Neuronal stem cell (in vitro differentiated cells): ENCODE measurements around the gene MAGEA4. TPM values are rescaled to one million over a fixed set of nuclear protein-coding genes. Genes with fewer than 3 reads are reported as not detected.

ENCODE experiments used
- DNase-seq: peaks from one replicate; pipeline ENCODE4 v3.0.0-alpha.2; 2013; ENCODE audit warnings: low spot score
- H2AFZ ChIP-seq: one replicate; pipeline ENCODE4 v1.6.1; 2013; ENCODE audit warnings: mild to moderate bottlenecking, low read length, inconsistent platforms
- H2AK5ac ChIP-seq: 2 replicates; pipeline ENCODE4 v1.6.1; 2013; ENCODE audit warnings: low read depth, mild to moderate bottlenecking, inconsistent platforms, low read length, moderate library complexity, mixed read lengths
- H2BK120ac ChIP-seq: 2 replicates; pipeline ENCODE4 v1.6.1; 2013; ENCODE audit warnings: low read depth, mild to moderate bottlenecking, inconsistent platforms, low read length, moderate library complexity, mixed read lengths
- H2BK12ac ChIP-seq: one replicate; pipeline ENCODE4 v1.6.1; 2013; ENCODE audit warnings: low read length, inconsistent platforms
- H2BK15ac ChIP-seq: 2 replicates; pipeline ENCODE4 v1.6.1; 2013; ENCODE audit warnings: mild to moderate bottlenecking, low read length, inconsistent platforms, mixed read lengths
- H2BK5ac ChIP-seq: one replicate; pipeline ENCODE4 v1.6.1; 2013; ENCODE audit warnings: inconsistent platforms, mild to moderate bottlenecking, low read length, moderate library complexity
- H3K14ac ChIP-seq: one replicate; pipeline ENCODE4 v1.6.1; 2013; ENCODE audit warnings: low read length, inconsistent platforms
- H3K18ac ChIP-seq: 2 replicates; pipeline ENCODE4 v1.6.1; 2013; ENCODE audit warnings: low read length, inconsistent platforms
- H3K23ac ChIP-seq: 2 replicates; pipeline ENCODE4 v1.6.1; 2013; ENCODE audit warnings: low read depth, mild to moderate bottlenecking, mixed read lengths, low read length, inconsistent platforms; ENCODE audit not compliant: poor library complexity
- H3K27ac ChIP-seq: replicated peaks from 3 replicates; pipeline ENCODE4 v1.5.1; 2013; ENCODE audit warnings: low read length, inconsistent platforms
- H3K27me3 ChIP-seq, 3 experiments: 2 replicates each; pipeline ENCODE4 v1.6.1; 2013; ENCODE audit warnings: low read length in 3 of 3, mild to moderate bottlenecking in 2 of 3, inconsistent platforms in 1 of 3, low read depth in 1 of 3, mixed read lengths in 1 of 3, moderate library complexity in 1 of 3; ENCODE audit not compliant: control insufficient read depth in 3 of 3, insufficient read depth in 3 of 3
- H3K36me3 ChIP-seq, 2 donors: replicated peaks in 1 of 2; 2 replicates each; pipeline ENCODE4 v1.6.1; 2013; ENCODE audit warnings: low read length in 2 of 2; ENCODE audit not compliant: control insufficient read depth in 2 of 2, insufficient read depth in 2 of 2
- H3K4ac ChIP-seq: 2 replicates; pipeline ENCODE4 v1.6.1; 2013; ENCODE audit warnings: inconsistent platforms, mild to moderate bottlenecking, low read length, moderate library complexity
- H3K4me1 ChIP-seq, 2 donors: 1 replicate in 1 of 2; 2 replicates in 1 of 2; pipeline ENCODE4 v1.6.1; 2013; ENCODE audit warnings: low read length in 2 of 2, low read depth in 1 of 2; ENCODE audit not compliant: control insufficient read depth in 2 of 2, insufficient read depth in 1 of 2
- H3K4me2 ChIP-seq: one replicate; pipeline ENCODE4 v1.6.1; 2013; ENCODE audit warnings: mild to moderate bottlenecking, low read length, inconsistent platforms; ENCODE audit not compliant: insufficient read depth, poor library complexity, severe bottlenecking
- H3K4me3 ChIP-seq, 2 donors: 2 replicates each; pipeline ENCODE4 v1.5.1; 2013; ENCODE audit warnings: low read length in 2 of 2, mild to moderate bottlenecking in 2 of 2, inconsistent platforms in 1 of 2, moderate library complexity in 1 of 2
- H3K79me1 ChIP-seq: one replicate; pipeline ENCODE4 v1.6.1; 2013; ENCODE audit warnings: low read depth, mild to moderate bottlenecking, inconsistent platforms, low read length, moderate library complexity
- H3K9ac ChIP-seq: one replicate; pipeline ENCODE4 v1.6.1; 2013; ENCODE audit warnings: mild to moderate bottlenecking, low read depth, low read length, inconsistent platforms; ENCODE audit not compliant: poor library complexity
- H3K9me3 ChIP-seq, 2 donors: replicated peaks in 1 of 2; 2 replicates each; pipeline versions ENCODE3 to v1.6.1; 2013; ENCODE audit warnings: low read length in 2 of 2, mild to moderate bottlenecking in 2 of 2, inconsistent platforms in 1 of 2, low read depth in 1 of 2, mixed read lengths in 1 of 2, moderate library complexity in 1 of 2; ENCODE audit not compliant: control insufficient read depth in 2 of 2, insufficient read depth in 1 of 2
- H4K8ac ChIP-seq: one replicate; pipeline ENCODE4 v1.6.1; 2013; ENCODE audit warnings: low read depth, mild to moderate bottlenecking, inconsistent platforms, low read length, moderate library complexity
- H4K91ac ChIP-seq: one replicate; pipeline ENCODE4 v1.6.1; 2013; ENCODE audit warnings: low read length, low read depth, mild to moderate bottlenecking, inconsistent platforms; ENCODE audit not compliant: poor library complexity
- WGBS, 2 donors: extraction: QIAGEN DNeasy Blood & Tissue Kit; methylation state at CpG; one replicate each; pipeline ENCODE4 v1.1.7; 2013; ENCODE audit warnings: missing lambda C conversion rate in 2 of 2, mixed read lengths in 1 of 2; ENCODE audit not compliant: insufficient read length in 2 of 2, insufficient replicate concordance in 1 of 2; ENCODE audit errors: extremely low coverage in 2 of 2; 5-methylcytosine and 5-hydroxymethylcytosine counted together
- polyA plus RNA-seq, 2 experiments: library from polyadenylated mRNA; stranded (reverse); fragments of 200-250 nt; gene quantifications; one replicate each; pipeline ENCODE4 v1.2.3, GENCODE V29; 2013

MAGEA4 gene
- 0.03 TPM for polyA plus RNA-seq (2013, experiment 1 of 2)
- 0.03 TPM for polyA plus RNA-seq (2013, experiment 2 of 2)

DNA sequence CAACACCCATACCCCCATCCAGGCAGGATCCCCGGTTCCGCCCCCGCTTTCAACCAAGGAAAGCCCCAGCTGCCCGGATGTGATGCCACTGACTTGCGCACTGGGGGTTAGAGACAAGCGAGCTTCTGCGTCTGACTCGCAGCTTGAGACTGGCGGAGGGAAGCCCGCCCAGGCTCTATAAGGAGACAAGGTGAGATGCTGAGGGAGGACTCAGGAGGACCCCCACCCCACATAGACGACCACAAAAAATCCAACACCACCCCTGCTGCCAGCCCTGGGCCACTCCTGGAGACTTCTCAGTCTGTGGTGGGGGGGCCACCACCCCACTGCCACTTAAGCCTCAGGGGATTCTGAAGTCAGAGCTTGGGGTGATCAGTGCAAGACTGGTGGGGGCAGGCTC lies at the start of gene MAGEA4:
Gene MAGEA4, plus strand, starts transcription at position 110 of the 400 bp plus-strand sequence. CDS start 10,776 bp downstream, outside the sequence.
- Histone ChIP-seq H3K27me3 (peaks cover 0 to 2% (median 0%) of the 10 kb centered on the region in 3 experiments), H2AFZ (no peak within 1 kb of the TSS), H3K4me2 (no peak within 1 kb of the TSS), H3K4ac (no peak within 1 kb of the TSS), H3K18ac (no peak within 1 kb of the TSS), H2BK5ac (no peak within 1 kb of the TSS), H3K23ac (no peak within 1 kb of the TSS), H4K8ac (no peak within 1 kb of the TSS), H4K91ac (no peak within 1 kb of the TSS), H3K79me1 (no peaks in the 10 kb centered on the region), H3K4me3 (no peak within 1 kb of the TSS), H3K14ac (no peak within 1 kb of the TSS), H2BK120ac (no peak within 1 kb of the TSS), H2BK15ac (no peak within 1 kb of the TSS), H3K36me3 (no peaks in the 10 kb centered on the region), H3K9ac (no peak within 1 kb of the TSS), H3K9me3 (no peaks in the 10 kb centered on the region), H3K4me1 (no peaks in the 10 kb centered on the region), H3K27ac (no peak within 1 kb of the TSS), H2BK12ac (no peak within 1 kb of the TSS), H2AK5ac (no peak within 1 kb of the TSS)
- WGBS, 2 donors: no CpG with 5 or more reads among the region's 11 CpGs
- no peak for DNase-seq

DNA sequence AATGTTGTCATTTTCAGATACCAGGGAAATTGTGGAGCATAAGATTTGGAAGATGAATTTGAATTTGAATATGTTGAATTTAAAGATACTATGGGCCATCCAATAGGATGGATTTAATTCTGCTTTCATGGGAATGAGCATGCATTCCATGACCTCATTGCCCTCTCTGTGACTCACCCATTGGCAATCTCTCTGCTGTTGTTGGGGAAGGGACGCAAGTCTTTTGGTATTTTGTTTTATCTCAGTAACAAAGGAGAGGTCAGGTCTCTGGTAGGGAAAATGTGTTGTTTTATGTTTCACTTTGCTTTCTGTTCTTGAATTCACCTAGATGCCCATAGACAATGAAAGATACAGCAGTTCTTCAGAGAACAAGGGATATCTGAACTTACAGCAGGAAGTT lies 42.1 kb upstream of the MAGEA4 start:
- DNase-seq: no peak
- Histone ChIP-seq H2BK15ac (no peak overlapping the region), H4K91ac (no peak overlapping the region), H3K9me3 (no peaks in the 10 kb centered on the region), H2BK120ac (no peak overlapping the region), H2AK5ac (no peak overlapping the region), H3K27me3 (no peaks in the 10 kb centered on the region), H3K36me3 (no peaks in the 10 kb centered on the region), H3K4me1 (no peaks in the 10 kb centered on the region), H3K27ac (no peak overlapping the region), H2AFZ (no peak overlapping the region), H3K9ac (no peak overlapping the region), H3K23ac (no peak overlapping the region), H2BK5ac (no peak overlapping the region), H4K8ac (no peak overlapping the region), H3K79me1 (no peaks in the 10 kb centered on the region), H3K4me3 (no peak overlapping the region), H3K4ac (no peak overlapping the region), H3K14ac (no peak overlapping the region), H2BK12ac (no peak overlapping the region), H3K4me2 (no peak overlapping the region), H3K18ac (no peak overlapping the region)
- WGBS, 2 donors: no CpG with 5 or more reads among the region's 1 CpG

GRCh38 chrX:151871244-151871643 lies 41.4 kb upstream of the MAGEA4 start:
- Histone ChIP-seq H3K4ac (no peak overlapping the region), H3K18ac (no peak overlapping the region), H2AK5ac (no peak overlapping the region), H2BK15ac (no peak overlapping the region), H3K23ac (no peak overlapping the region), H2AFZ (no peak overlapping the region), H3K27ac (no peak overlapping the region), H3K4me2 (no peak overlapping the region), H3K27me3 (no peaks in the 10 kb centered on the region), H4K91ac (no peak overlapping the region), H3K36me3 (no peaks in the 10 kb centered on the region), H3K4me3 (no peak overlapping the region), H3K79me1 (no peaks in the 10 kb centered on the region), H2BK12ac (no peak overlapping the region), H3K9me3 (no peaks in the 10 kb centered on the region), H2BK120ac (no peak overlapping the region), H3K9ac (no peak overlapping the region), H2BK5ac (no peak overlapping the region), H3K4me1 (no peaks in the 10 kb centered on the region), H4K8ac (no peak overlapping the region), H3K14ac (no peak overlapping the region)
- no CpG with 5 or more reads among the region's 3 CpGs for WGBS, 2 donors
- no peak for DNase-seq

- Histone ChIP-seq H3K4me1 (no peaks in the 10 kb centered on the region), H3K9me3 (no peaks in the 10 kb centered on the region), H3K36me3 (no peaks in the 10 kb centered on the region), H3K23ac (no peak overlapping the region), H2AK5ac (no peak overlapping the region), H3K9ac (no peak overlapping the region), H4K91ac (no peak overlapping the region), H2BK5ac (no peak overlapping the region), H3K27ac (no peak overlapping the region), H3K4ac (no peak overlapping the region), H3K79me1 (no peaks in the 10 kb centered on the region), H2BK15ac (no peak overlapping the region), H3K27me3 (no peaks in the 10 kb centered on the region), H4K8ac (no peak overlapping the region), H2BK12ac (no peak overlapping the region), H3K4me2 (no peak overlapping the region), H3K14ac (no peak overlapping the region), H2AFZ (no peak overlapping the region), H3K4me3 (no peak overlapping the region), H3K18ac (no peak overlapping the region), H2BK120ac (no peak overlapping the region)
- WGBS, 2 donors: no CpG with 5 or more reads among the region's 2 CpGs
- no peak for DNase-seq
Measured at GRCh38 chrX:151873096-151873495, 39.6 kb upstream of the MAGEA4 start.
